ENCODE measurements around the gene LRRC4C. TPM values are rescaled to one million over a fixed set of nuclear protein-coding genes. Genes with fewer than 3 reads are reported as not detected.

LRRC4C gene
- total RNA-seq, 4 donors from 2014 or later = 0.38 to 3.5 (median 0.95) TPM; not detected in 1

GRCh38 chr11:40253166-40253565 lies 1206.3 kb downstream of the LRRC4C start:
- DNase-seq (ENCODE audit: low spot score) (no peak), ATAC-seq (ENCODE audit: low FRiP score) (no peak)
- TF ChIP-seq CTCF (IDR thresholded peaks at IDR 0.05) = no peak

GRCh38 chr11:40252236-40252635 lies 1207.2 kb downstream of the LRRC4C start:
- DNase-seq (ENCODE audit: low spot score) (no peak), ATAC-seq (ENCODE audit: low FRiP score) (no peak)
- TF ChIP-seq CTCF (IDR thresholded peaks at IDR 0.05) = no peak

- no peak for ATAC-seq (ENCODE audit: low FRiP score)
- TF ChIP-seq CTCF (IDR thresholded peaks at IDR 0.05) = no peak
- DNase-seq (ENCODE audit: low spot score) = no peak
These were observed 1212.5 kb downstream of the LRRC4C start for GRCh38 chr11:40246983-40247382.

GRCh38 chr11:40241524-40242051 lies 1217.9 kb downstream of the LRRC4C start:
- no peak for DNase-seq (ENCODE audit: low spot score)
- no peak for TF ChIP-seq CTCF (IDR thresholded peaks at IDR 0.05)
- ATAC-seq (ENCODE audit: low FRiP score) = peak; percentile 84

GRCh38 chr11:40240284-40240683 lies 1219.2 kb downstream of the LRRC4C start:
- TF ChIP-seq CTCF (IDR thresholded peaks at IDR 0.05) = no peak
- ATAC-seq (ENCODE audit: low FRiP score) = no peak
- no peak for DNase-seq (ENCODE audit: low spot score)

- no peak for DNase-seq (ENCODE audit: low spot score)
These were observed 1222.9 kb downstream of the LRRC4C start for GRCh38 chr11:40236526-40236925.

More at GRCh38 chr11:40236526-40236925, 1222.9 kb downstream of the LRRC4C start:
- TF ChIP-seq CTCF (IDR thresholded peaks at IDR 0.05) = no peak
- no peak for ATAC-seq (ENCODE audit: low FRiP score)

Measured in omental fat pad (tissue), 4 donors.